HS-5 (cell line): ENCODE data around the gene RPLP2.

Experiments used
- DNase-seq: peaks from one replicate; pipeline ENCODE4 v3.0.0-alpha.2; 2012; ENCODE audit warnings: low read depth

RPLP2 gene

GRCh38 chr11:836700-837099, 26.9 kb downstream of the RPLP2 start:
- no peak for DNase-seq

- no peak for DNase-seq
These were observed 27.6 kb downstream of the RPLP2 start for GRCh38 chr11:837189-837989.

- DNase-seq = no peak
These were observed 28.2 kb downstream of the RPLP2 start for GRCh38 chr11:837990-838307.

DNA sequence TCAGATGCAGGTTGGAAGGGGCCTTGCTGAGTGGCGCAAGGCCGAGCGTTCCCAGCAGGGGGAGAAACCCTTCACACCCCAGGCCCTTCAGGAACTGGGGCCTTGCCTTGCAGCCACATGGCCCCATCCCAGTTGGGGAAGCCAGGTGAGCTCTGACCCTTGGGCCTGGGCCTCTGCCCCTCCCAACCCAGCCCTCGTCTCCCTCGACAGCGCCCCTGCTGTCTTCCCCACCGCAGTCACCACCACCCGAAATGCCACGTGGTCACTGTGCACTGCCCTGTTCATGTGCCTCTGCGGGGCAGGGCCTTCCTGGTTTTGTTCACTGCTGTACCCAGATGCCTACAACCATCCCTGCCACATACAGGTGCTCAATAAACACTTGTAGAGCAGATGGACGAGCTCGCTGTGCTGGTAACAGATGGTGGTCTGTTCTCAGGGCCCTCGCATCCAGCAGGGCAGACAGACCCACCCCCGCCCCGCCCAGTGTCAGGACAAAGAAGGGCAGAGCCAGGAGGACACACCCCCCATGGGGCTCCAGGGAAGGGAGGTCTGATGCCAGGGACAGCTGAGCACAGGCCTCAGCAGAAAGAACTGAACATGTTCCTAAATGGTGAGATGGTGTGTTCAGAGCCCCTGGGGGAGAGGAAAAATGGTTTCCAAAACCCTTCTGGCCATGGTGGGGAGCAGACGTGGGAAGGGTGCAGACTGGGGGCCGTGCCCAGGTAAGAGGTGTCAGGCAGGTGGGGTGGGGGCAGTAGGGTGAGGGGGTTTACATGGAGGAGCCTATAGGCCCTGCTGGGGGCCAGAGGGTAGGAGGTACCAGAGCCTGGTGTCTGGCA, 28.9 kb downstream of the RPLP2 start:
- DNase-seq = no peak

DNA sequence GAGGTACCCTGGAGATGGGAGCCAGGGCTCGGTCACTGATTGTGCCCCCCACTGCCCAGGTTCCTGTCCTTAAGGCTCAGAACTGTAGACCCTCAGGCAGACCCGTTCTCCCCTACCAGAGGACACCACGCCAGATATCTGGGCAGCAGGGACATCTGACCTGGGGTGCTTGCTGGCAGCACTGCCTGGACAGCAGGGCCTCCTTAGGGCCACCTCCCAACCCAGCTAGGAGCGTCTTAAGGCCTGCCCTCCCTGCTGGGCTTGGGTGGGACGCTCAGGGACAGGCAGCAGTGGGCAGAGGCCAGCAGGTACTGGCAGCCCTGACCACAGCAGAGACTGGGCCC, 29.5 kb downstream of the RPLP2 start:
- no peak for DNase-seq

GRCh38 chr11:839875-840617, 30.3 kb downstream of the RPLP2 start:
- no peak for DNase-seq

DNA sequence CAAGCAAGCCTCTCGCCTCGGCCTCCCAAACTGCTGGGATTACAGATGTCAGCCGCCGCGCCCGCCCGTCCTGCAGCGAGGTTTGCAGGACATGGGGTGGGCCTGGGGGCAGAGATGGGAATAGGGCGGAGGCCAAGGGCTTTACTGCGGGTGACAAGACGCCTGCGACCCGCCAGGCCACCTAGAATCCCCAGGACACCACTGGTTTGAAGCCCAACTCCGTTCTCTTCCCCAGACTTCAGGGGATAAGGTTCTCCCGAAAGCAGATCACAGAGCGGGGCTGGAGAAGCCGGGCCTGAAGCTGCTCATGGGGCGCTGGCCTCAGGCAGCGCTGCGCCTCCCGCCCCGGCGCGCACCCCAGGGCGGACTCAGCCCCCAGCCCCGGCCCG, 32.2 kb downstream of the RPLP2 start:
- no peak for DNase-seq

- DNase-seq = no peak
These were observed 32.7 kb downstream of the RPLP2 start, which contains the start of the genes POLR2L and TSPAN4 for GRCh38 chr11:842370-843002. POLR2L (minus strand) TSS chr11:842529; CDS start chr11:842508, 21 bp downstream. TSPAN4 (plus strand) TSS chr11:842852; CDS start chr11:850305, 7,453 bp downstream.

DNA sequence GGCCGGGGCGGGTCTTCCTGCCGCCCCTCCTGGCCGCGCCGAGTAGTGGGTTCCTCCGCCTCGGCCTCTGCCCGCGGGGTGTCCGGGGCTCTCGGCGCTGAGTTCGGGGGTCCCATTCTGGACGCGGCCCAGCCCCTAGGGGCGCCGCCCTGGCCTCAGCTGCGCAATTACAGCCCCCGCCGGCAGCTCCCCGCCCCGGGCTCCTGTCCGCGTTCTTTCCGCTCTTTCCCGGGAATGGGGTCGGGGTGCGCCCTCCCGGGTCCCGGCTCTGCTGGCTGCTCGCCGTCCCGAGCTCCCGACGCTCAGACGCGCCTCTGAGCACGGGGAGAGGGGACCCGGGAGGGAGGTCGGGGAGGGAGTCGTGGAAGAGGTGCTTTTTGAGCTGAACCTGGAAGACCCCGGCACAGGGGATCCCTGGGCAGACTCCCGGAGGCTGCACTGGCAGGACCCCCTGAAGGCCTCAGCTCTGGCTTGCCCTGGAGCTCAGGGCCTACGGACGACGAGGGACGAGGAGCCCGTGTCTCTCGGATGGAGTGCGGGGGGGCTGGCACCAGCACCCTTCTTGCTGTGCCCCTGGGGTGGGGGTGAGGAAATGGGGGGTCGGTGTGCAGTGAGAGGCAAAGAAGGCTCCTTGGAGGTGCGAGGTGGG, 33.4 kb downstream of the RPLP2 start:
- no peak for DNase-seq

DNA sequence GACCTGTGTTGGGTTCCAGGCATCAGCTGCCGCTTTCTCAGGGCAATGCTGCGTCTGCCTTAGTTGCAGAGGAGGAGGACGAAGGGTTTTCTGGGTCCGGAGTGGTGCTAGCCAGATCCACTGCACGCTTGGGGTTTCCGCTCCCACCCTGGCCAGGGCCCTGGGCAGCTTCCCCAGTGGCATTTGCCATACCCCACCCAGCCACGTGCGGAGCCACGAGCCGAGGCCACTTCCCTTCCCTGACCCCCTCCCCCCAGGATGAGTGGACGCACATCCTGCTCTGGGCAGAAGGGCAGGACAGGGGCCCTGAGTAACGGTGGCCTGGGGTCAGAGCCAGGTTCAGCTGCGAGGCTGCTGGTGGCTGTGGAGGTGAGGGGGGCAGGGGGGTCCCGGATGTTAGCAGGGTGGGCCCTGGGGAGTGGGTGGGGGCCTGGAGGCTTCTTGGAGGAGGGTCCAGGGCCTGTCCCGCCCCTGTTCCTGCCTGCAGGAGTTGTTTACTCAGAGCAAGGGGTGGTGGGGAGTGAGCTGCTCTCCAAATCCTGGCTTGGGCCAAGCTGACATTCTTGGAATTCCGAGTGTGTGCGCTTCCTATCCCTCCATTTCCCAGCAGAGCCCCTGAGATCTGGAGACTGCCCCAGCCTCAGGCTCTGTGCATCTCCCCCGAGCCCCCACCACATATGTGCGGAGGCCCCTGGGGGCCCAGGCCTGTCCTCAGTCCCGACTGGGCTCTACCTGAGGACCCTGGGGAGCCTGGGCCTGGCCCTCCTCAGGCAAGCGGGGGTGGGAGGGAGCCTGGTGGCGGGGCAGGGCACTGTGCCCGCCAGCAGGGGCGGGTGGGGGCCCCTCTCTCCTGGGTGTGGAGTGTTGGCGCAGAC, 34.3 kb downstream of the RPLP2 start:
- DNase-seq = peak; percentile 88

DNA sequence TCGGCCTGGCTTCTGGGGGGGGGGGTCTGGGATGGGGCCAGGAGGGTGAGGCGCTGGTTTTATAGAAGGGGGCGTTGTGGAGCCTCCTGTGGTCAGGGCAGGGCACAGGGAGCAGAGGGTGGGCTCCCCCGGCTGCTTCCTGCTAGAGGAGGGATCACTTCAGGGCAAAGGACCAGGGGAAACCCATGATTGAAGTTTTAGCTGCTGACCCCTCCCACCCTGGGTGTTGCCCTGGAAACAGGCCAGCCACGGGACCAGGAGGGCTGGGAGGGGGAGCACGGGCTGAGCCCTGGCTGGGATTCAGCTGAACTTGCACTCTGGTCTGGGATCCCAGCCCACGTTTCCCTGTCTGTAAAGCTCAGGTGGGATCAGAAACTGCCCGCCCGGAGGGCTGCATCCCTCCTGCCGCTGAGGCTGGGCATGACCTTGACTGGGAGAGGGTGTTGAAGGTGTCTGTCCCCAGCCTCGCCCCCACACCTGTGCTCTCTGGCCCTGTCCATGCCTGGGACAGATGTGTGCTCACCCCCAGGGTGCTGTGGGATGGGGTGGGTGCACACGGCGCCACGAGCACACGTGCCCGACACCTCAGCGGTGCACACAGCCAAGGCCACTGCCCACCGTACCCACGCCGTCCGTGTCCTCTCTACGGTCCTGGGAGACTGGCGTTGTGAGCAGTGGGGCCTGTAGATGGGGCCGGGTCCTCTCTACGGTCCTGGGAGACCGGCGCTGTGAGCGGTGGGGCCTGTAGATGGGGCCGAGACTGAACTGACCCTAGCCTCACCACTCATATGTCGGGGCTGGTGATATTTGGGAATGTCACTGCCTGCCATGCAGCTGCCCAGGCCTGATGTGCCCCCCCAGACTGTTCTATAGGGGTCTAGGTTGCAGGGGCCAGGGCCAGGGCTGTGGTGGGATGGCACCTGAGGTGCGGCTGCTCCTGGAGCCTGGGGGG, 35.2 kb downstream of the RPLP2 start:
- DNase-seq = peak; percentile 49

- no peak for DNase-seq
These were observed 36.2 kb downstream of the RPLP2 start for GRCh38 chr11:845872-846495.

GRCh38 chr11:846496-847098, 36.8 kb downstream of the RPLP2 start:
- no peak for DNase-seq

GRCh38 chr11:847876-848275, 38.1 kb downstream of the RPLP2 start:
- DNase-seq = no peak

DNA sequence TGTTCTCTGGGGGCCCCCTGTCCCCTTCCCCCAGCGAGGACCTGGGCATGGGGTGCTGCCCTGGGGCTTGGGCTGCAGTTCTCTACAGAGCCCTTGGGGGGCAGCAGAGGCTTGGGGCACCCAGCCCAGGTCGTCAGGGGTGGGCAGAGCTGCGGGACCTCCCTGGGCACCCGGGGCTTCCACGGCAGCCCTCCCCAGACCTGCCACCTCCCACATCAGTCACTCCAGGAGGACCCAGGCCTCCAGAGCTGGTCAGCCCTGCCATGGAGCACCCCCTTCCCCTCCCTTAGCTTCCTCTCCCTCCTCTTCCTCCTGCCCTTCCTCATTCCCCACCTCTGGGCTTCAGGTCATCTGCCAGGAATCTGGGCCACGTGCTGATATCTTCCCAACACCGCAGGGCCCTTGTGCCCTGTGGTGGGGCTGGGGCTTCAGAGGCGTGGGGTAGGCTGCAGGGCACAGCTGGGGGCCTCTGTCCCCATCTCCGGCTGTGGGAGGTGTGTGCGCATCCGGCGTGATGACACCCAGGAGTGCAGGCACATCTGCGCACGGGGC, 38.7 kb downstream of the RPLP2 start:
- DNase-seq = no peak

DNA sequence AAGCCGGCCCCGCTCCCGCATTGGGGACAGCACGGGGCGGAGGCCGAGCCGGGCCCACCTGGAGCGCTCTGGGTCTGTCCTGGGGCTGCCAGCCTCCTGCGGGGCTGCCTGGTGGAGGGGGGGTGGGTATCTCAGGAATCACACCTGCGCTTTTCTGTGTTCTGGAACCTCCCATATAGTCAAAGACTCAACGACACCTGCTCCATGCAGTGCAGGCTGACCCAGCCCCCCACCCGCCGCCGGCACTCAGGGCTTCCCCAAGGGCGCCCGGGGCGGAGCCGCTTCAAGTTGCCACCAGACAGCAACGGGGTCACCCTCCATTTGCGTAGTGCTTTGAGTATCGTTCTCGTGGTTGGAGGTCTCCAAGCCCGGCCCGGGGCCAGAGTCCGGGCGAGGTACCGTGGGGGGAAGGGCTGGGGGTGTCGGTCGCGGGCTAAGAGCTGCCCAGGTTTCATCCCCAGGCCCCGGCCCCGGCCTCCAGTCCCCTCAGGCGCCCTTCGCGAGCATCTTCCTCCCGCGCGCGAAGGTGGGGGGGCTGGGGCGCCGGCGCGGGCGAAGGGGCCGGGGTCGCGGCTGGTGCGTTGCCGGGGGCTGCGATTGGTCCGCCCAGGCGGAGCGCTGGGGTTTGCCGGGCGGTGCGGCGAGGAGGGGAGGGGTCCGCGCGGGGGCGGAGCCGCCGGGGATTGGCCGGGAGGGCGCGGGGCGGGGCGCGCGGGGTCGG, 39.5 kb downstream of the RPLP2 start:
- DNase-seq = no peak

- DNase-seq = no peak
These were observed 40.4 kb downstream of the RPLP2 start for GRCh38 chr11:849951-850774.
